VCaP (cell line): Measurements from ENCODE around the gene HS6ST3.
"Not testable (repeated sequence)": the region's sequence is repeated elsewhere in the genome, so short reads cannot be mapped to it uniquely, and the experiment has no call there.

ENCODE experiments used
- H3K27ac ChIP-seq: fragments of 450-650 bp; 2 replicates; pipeline ENCODE4 v1.5.1; 2017
- TF ChIP-seq, protein P1 (sequence below): fragments of 450-650 bp; conservative IDR thresholded peaks from 2 replicates; pipeline ENCODE4 v1.5.1; 2017; ENCODE audit warnings: mild to moderate bottlenecking, moderate library complexity

The HS6ST3 gene

DNA sequence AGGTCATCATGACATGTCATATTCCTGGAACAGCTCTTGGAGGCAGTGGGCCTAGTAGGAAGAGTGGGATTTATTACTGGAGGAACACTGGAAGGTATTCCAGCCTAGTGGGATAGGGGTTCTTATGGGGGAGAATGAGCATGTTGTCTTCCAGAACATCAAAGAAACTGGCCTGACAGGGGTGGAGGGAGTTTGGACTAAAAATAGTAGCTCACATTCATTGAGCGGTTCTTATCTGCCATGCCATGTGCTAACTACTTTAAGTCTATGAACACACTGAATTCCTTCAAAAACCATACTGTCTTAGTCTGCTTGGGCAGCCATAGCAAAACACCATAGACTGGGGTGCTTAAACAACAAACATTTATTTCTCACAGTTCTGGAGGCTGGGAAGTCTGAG lies 413.6 kb downstream of the HS6ST3 start:
- H3K27ac ChIP-seq = no peak overlapping the region
- TF ChIP-seq, protein P1, sequence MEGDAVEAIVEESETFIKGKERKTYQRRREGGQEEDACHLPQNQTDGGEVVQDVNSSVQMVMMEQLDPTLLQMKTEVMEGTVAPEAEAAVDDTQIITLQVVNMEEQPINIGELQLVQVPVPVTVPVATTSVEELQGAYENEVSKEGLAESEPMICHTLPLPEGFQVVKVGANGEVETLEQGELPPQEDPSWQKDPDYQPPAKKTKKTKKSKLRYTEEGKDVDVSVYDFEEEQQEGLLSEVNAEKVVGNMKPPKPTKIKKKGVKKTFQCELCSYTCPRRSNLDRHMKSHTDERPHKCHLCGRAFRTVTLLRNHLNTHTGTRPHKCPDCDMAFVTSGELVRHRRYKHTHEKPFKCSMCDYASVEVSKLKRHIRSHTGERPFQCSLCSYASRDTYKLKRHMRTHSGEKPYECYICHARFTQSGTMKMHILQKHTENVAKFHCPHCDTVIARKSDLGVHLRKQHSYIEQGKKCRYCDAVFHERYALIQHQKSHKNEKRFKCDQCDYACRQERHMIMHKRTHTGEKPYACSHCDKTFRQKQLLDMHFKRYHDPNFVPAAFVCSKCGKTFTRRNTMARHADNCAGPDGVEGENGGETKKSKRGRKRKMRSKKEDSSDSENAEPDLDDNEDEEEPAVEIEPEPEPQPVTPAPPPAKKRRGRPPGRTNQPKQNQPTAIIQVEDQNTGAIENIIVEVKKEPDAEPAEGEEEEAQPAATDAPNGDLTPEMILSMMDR = no peak

DNA sequence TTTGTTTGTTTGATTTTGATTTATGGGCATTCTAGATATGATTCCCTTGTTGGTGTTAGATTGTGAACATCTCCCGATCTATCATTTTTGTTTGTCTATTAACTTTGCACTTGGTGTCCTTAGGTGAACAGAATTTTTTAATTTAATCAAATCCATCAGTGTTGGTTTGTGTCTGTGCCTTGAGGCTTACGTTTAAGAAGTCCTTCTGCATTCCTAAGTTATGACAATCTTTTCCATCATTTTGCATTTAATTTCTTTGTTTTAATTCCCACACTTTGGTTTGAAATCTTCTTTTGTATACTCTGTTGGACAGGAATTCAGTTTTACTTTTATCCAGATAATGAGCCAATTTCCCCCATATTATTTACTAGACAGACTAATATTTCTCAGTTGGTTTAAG lies 421.7 kb downstream of the HS6ST3 start:
- no peak overlapping the region for H3K27ac ChIP-seq
- TF ChIP-seq, protein P1 = no peak

DNA sequence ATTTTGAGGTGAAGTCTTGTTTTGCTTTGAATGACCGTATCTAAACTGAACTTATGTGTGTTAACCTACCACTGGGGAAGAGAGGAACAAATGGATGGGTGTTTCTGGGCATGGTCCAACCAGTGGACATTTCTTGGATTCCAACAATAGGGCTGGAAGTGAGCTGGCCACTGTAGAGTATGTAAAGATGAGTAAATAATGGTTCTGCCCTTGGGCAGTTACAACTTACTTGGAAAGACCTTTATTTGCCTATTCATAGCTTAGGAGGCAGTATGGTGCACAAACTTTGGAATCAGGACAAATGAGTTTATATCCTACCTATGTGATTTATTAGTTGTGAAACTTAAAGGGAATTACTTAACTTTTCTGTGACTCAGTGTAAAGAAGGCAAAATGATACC lies 429.5 kb downstream of the HS6ST3 start:
- TF ChIP-seq, protein P1 = no peak
- H3K27ac ChIP-seq = no peak overlapping the region

DNA sequence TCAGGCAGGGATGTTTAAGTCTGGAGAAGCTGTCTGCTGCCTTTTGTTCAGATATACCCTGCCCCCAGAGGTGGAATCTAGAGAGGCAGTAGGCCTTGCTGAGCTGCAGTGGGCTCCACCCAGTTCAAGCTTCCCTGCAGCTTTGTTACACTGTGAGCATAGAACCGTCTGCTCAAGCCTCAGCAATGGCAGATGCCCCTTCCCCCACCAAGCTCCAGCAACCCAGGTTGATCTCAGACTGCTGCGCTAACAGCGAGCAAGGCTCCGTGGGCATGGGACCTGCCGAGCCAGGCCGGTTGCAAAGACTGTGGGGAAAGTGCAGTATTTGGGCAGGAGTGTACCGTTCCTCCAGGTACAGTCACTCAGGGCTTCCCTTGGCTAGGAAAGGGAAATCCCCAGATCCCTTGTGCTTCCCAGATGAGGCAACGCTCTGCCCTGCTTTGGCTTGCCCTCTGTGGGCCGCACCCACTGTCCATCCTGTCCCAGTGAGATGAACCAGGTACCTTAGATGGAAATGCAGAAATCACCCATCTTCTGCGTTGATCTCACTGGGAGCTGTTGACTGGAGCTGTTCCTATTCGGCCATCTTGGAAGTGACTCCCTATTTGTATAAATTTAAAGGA lies 434.6 kb downstream of the HS6ST3 start:
- H3K27ac ChIP-seq = not testable (repeated sequence)

DNA sequence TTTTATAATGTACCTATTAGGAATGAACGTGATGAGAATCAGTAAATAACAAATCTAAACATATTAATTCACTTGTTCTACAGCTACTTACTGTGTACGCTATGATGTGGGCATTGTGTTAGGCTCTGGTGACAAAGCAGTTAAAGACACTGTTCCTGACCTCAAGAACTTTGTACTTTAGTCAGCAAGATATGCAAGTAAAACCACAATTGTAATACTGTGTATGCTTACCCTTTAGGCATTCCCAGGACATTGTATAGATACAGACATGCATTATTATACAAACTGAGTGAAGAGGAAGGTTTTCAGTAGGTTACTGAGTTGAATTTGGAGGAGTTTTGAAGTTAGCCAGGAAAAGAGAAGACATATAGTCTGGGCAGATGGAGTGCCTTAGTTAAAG lies 435.8 kb downstream of the HS6ST3 start:
- TF ChIP-seq, protein P1 = no peak

DNA sequence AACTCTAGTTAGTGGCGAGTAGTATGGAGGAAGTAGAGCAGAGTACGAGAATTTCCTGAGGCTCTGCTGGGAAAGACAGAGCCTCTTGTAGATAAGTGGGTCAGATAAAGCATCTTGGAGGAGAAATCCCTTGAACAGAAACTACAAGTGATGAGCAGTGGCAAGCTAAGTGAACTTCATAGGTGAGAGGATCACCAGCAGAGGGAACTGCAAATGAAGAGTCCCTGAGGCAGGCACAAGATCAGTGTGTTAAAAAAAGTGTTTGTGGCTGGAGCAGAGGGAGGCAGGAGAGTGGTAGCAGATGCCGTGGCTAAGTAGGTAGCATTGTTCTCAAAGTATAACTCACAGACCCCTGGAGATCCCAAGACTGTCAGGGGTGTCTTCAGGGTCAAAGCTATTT lies 437.6 kb downstream of the HS6ST3 start:
- TF ChIP-seq, protein P1 = no peak
- H3K27ac ChIP-seq = no peak overlapping the region

More for the DNA sequence above, 435.8 kb downstream of the HS6ST3 start:
- H3K27ac ChIP-seq = no peak overlapping the region

DNA sequence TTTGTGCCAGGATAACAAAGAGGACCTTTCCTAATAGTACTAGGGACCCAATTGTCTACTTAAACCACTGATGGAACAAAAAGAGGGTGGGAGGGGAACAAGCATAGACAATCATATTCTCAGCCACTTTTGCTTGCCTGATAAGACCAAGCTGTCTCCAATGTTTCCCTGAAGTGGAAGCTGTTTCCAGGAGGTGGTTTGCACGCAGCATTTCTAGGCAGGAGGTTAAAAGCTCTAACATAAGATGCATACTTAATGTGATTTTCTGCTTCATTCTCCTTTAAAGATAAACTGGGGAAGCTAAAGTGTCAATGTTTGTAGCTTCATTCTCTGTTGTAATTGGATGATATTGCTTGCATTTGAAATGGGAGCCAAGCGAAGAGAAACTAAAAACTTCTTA lies 442.9 kb downstream of the HS6ST3 start:
- TF ChIP-seq, protein P1 = no peak
- H3K27ac ChIP-seq = no peak overlapping the region

DNA sequence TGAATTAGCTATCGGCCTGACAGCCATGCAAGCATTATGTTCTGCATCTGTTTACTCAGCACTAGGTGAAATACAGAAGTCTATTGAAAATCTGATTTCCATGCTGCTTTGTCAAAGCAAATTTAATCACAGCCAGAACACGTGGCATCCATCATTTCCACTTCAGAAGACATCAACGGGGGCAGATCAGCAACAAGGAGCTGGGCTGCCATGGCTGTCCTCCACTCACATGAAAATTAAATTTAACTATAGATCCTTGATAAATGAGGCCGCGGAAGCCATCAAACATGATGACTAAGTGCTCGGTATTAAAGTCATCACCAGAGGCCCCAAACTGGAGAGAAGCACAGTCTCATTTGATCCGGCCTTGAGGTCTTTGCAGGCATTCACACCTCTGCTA lies 443.5 kb downstream of the HS6ST3 start:
- no peak overlapping the region for H3K27ac ChIP-seq
- TF ChIP-seq, protein P1 = no peak
